Measurements from ENCODE around the gene NAT10.

The NAT10 gene

GRCh38 chr11:34111722-34112270 is 6.4 kb downstream of the NAT10 start:
- DNase-seq: no peak

GRCh38 chr11:34114014-34114413 is 8.6 kb downstream of the NAT10 start:
- no peak for DNase-seq

GRCh38 chr11:34114471-34114870 is 9.0 kb downstream of the NAT10 start:
- no peak for DNase-seq

- DNase-seq: no peak
Observed at GRCh38 chr11:34120651-34121050, 15.2 kb downstream of the NAT10 start.

GRCh38 chr11:34124885-34125668 is 19.6 kb downstream of the NAT10 start:
- DNase-seq: no peak

GRCh38 chr11:34126959-34127848 is 21.8 kb downstream of the NAT10 start:
- no peak for DNase-seq

- DNase-seq: no peak
Observed at GRCh38 chr11:34128824-34129223, 23.4 kb downstream of the NAT10 start.

- no peak for DNase-seq
Observed at GRCh38 chr11:34132261-34132965, 27.0 kb downstream of the NAT10 start.

- DNase-seq: no peak
Observed at GRCh38 chr11:34134765-34135164, 29.3 kb downstream of the NAT10 start.

- DNase-seq: no peak
Observed at GRCh38 chr11:34135439-34135838, 30.0 kb downstream of the NAT10 start.

- no peak for DNase-seq
Observed at GRCh38 chr11:34136420-34136819, 31.0 kb downstream of the NAT10 start.

- no peak for DNase-seq
Observed at GRCh38 chr11:34139346-34139745, 33.9 kb downstream of the NAT10 start.

GRCh38 chr11:34140149-34140548 is 34.7 kb downstream of the NAT10 start:
- no peak for DNase-seq

- DNase-seq: no peak
Observed at GRCh38 chr11:34143048-34143447, 37.6 kb downstream of the NAT10 start.

GRCh38 chr11:34145073-34145472 is 39.6 kb downstream of the NAT10 start:
- DNase-seq: no peak

- DNase-seq: no peak
Observed at GRCh38 chr11:34145847-34146381, 40.5 kb downstream of the NAT10 start.

- DNase-seq: no peak
Observed at GRCh38 chr11:34146411-34146810, 41.0 kb downstream of the NAT10 start.

- DNase-seq: no peak
Observed at GRCh38 chr11:34146866-34147265, 41.4 kb downstream of the NAT10 start.

GRCh38 chr11:34147581-34147980 is 42.2 kb downstream of the NAT10 start:
- DNase-seq: no peak

GRCh38 chr11:34148504-34149165 is 43.2 kb downstream of the NAT10 start:
- DNase-seq: no peak

- DNase-seq: no peak
Observed at GRCh38 chr11:34149274-34149673, 43.8 kb downstream of the NAT10 start.

- no peak for DNase-seq
Observed at GRCh38 chr11:34149786-34150185, 44.4 kb downstream of the NAT10 start.
